H1 (cell line): ENCODE data around the gene GRID2. TPM values are rescaled to one million over a fixed set of nuclear protein-coding genes. Genes with fewer than 3 reads are reported as not detected.

Source experiments
- CTCF ChIA-PET: fragments of 300-600 bp; sonication (Branson Sonifier 250); formaldehyde crosslinking; loops from one replicate; lab custom pipeline; 2021; ENCODE audit not compliant: partially characterized antibody; lab: Charles Lee
- POLR2A ChIA-PET: fragments of 300-600 bp; sonication (Branson Sonifier 250); formaldehyde crosslinking; loops from one replicate; lab custom pipeline; 2021; ENCODE audit warnings: inconsistent platforms; ENCODE audit not compliant: partially characterized antibody; lab: Charles Lee
- DNase-seq, 2 experiments: peaks; one replicate each; pipeline versions ENCODE4 v3.0.0 to v3.0.0-alpha.2; 2010 to 2022; ENCODE audit warnings: low spot score in 2 of 2, low read depth in 1 of 2, mixed read lengths in 1 of 2
- FAIRE-seq: peaks from 2 replicates; lab custom pipeline; 2011; peaks lifted over from hg19 to GRCh38; lab: Jason Lieb, UNC
- H2AFZ ChIP-seq: 2 replicates; pipeline ENCODE4 v1.8.1; 2012; ENCODE audit warnings: low read length, inconsistent platforms
- H2AK5ac ChIP-seq: 2 replicates; pipeline ENCODE4 v1.6.1; 2013; ENCODE audit warnings: low read depth, low read length
- H2BK120ac ChIP-seq: replicated peaks from 2 replicates; pipeline ENCODE3; 2013; ENCODE audit warnings: low read depth, low read length, inconsistent platforms
- H2BK12ac ChIP-seq: 2 replicates; pipeline ENCODE4 v1.6.1; 2013; ENCODE audit warnings: low read depth, low read length
- H2BK15ac ChIP-seq: 2 replicates; pipeline ENCODE4 v1.6.1; 2013; ENCODE audit warnings: low read length
- H2BK20ac ChIP-seq: 2 replicates; pipeline ENCODE4 v1.6.1; 2013; ENCODE audit warnings: low read length
- H2BK5ac ChIP-seq: 2 replicates; pipeline ENCODE4 v1.6.1; 2013; ENCODE audit warnings: low read depth, low read length
- H3K14ac ChIP-seq: 2 replicates; pipeline ENCODE4 v1.6.1; 2013; ENCODE audit warnings: inconsistent platforms; ENCODE audit not compliant: insufficient read length
- H3K18ac ChIP-seq: 2 replicates; pipeline ENCODE4 v1.6.1; 2013; ENCODE audit warnings: low read length; ENCODE audit errors: extremely low read depth
- H3K23ac ChIP-seq: 2 replicates; pipeline ENCODE4 v1.6.1; 2013; ENCODE audit warnings: inconsistent platforms; ENCODE audit not compliant: insufficient read length
- H3K23me2 ChIP-seq: 2 replicates; pipeline ENCODE4 v1.6.1; 2013; ENCODE audit warnings: low read depth, low read length
- H3K27ac ChIP-seq: 2 replicates; pipeline ENCODE4 v1.6.1; 2011; ENCODE audit warnings: low read depth, low read length, inconsistent platforms
- H3K27me3 ChIP-seq, 4 experiments: replicated peaks in 1 of 4; 1 replicate in 1 of 4; 2 replicates in 3 of 4; pipeline versions ENCODE4 v1.6.1 to v1.8.1; 2011 to 2013; ENCODE audit warnings: low read length in 3 of 4, mild to moderate bottlenecking in 3 of 4, inconsistent platforms in 2 of 4, mixed read lengths in 2 of 4, moderate library complexity in 1 of 4; ENCODE audit not compliant: control insufficient read depth in 3 of 4, insufficient read depth in 3 of 4; ENCODE audit errors: extremely low read depth in 1 of 4
- H3K36me3 ChIP-seq, 4 experiments: 2 replicates each; pipeline versions ENCODE4 v1.6.1 to v1.8.1; 2011 to 2013; ENCODE audit warnings: mild to moderate bottlenecking in 4 of 4, low read length in 3 of 4, moderate library complexity in 2 of 4, control low read depth in 1 of 4, inconsistent platforms in 1 of 4; ENCODE audit not compliant: insufficient read depth in 4 of 4, control insufficient read depth in 2 of 4
- H3K4ac ChIP-seq: replicated peaks from 2 replicates; pipeline ENCODE3; 2013; ENCODE audit warnings: low read length, low read depth, mixed read lengths, inconsistent platforms; ENCODE audit not compliant: insufficient read length
- H3K4me1 ChIP-seq, 4 experiments: replicated peaks in 1 of 4; 1 replicate in 1 of 4; 2 replicates in 3 of 4; pipeline versions ENCODE4 v1.6.1 to v1.8.1; 2011 to 2013; ENCODE audit warnings: low read length in 3 of 4, inconsistent platforms in 2 of 4, mixed read lengths in 1 of 4; ENCODE audit not compliant: insufficient read depth in 4 of 4, control insufficient read depth in 3 of 4
- H3K4me2 ChIP-seq, 2 experiments: 2 replicates each; pipeline versions ENCODE4 v1.6.1 to v1.8.1; 2011 to 2013; ENCODE audit warnings: low read depth in 2 of 2, low read length in 2 of 2, control low read depth in 1 of 2, inconsistent platforms in 1 of 2, mild to moderate bottlenecking in 1 of 2; ENCODE audit not compliant: insufficient read depth in 1 of 2
- H3K4me3 ChIP-seq, 4 experiments: fragments of 200-600, 300-600 bp in 1 of 4; sonication (generic), shearing (Covaris generic), sonication (Bioruptor Twin) in 1 of 4; 2 replicates each; pipeline versions ENCODE4 v1.5.1 to v1.8.1; 2011 to 2016; ENCODE audit warnings: low read length in 4 of 4, low read depth in 3 of 4, control low read depth in 2 of 4, inconsistent platforms in 2 of 4, mild to moderate bottlenecking in 2 of 4, mixed read lengths in 1 of 4, moderate library complexity in 1 of 4; ENCODE audit not compliant: insufficient read depth in 2 of 4; ENCODE audit errors: extremely low read depth in 1 of 4
- H3K56ac ChIP-seq: replicated peaks from 2 replicates; pipeline ENCODE3; 2013; ENCODE audit warnings: low read depth, mild to moderate bottlenecking, mixed read lengths, low read length, inconsistent platforms; ENCODE audit not compliant: insufficient read length
- H3K79me1 ChIP-seq: 2 replicates; pipeline ENCODE4 v1.6.1; 2013; ENCODE audit warnings: low read depth, low read length, control low read depth
- H3K79me2 ChIP-seq, 2 experiments: 2 replicates each; pipeline versions ENCODE4 v1.6.1 to v1.8.1; 2012 to 2013; ENCODE audit warnings: low read length in 2 of 2, mild to moderate bottlenecking in 2 of 2, inconsistent platforms in 1 of 2; ENCODE audit not compliant: insufficient read depth in 2 of 2, control insufficient read depth in 1 of 2
- H3K9ac ChIP-seq, 4 experiments: replicated peaks in 1 of 4; 1 replicate in 1 of 4; 2 replicates in 3 of 4; pipeline versions ENCODE4 v1.6.1 to v1.8.1; 2011 to 2013; ENCODE audit warnings: low read depth in 3 of 4, low read length in 3 of 4, control low read depth in 2 of 4, mild to moderate bottlenecking in 2 of 4, moderate library complexity in 2 of 4, inconsistent platforms in 1 of 4; ENCODE audit errors: extremely low read depth in 1 of 4
- H3K9me3 ChIP-seq, 2 experiments: 2 replicates each; pipeline versions ENCODE4 v1.6.1 to v1.8.1; 2012 to 2013; ENCODE audit warnings: mild to moderate bottlenecking in 2 of 2, moderate library complexity in 2 of 2, control low read depth in 1 of 2, inconsistent platforms in 1 of 2, low read depth in 1 of 2, low read length in 1 of 2, mixed read lengths in 1 of 2; ENCODE audit not compliant: insufficient read depth in 2 of 2
- H4K20me1 ChIP-seq, 2 experiments: replicated peaks in 1 of 2; 2 replicates each; pipeline versions ENCODE3 to v1.8.1; 2011 to 2013; ENCODE audit warnings: inconsistent platforms in 2 of 2, low read length in 2 of 2, mild to moderate bottlenecking in 1 of 2; ENCODE audit not compliant: insufficient read depth in 2 of 2, control insufficient read depth in 1 of 2
- H4K5ac ChIP-seq: 2 replicates; pipeline ENCODE4 v1.6.1; 2013; ENCODE audit warnings: low read length, low read depth, mixed read lengths, inconsistent platforms; ENCODE audit not compliant: insufficient read length
- H4K8ac ChIP-seq: 2 replicates; pipeline ENCODE4 v1.8.0; 2013; ENCODE audit warnings: mild to moderate bottlenecking, moderate library complexity, low read length, inconsistent platforms; ENCODE audit not compliant: insufficient read depth; ENCODE audit errors: extremely low read depth
- H4K91ac ChIP-seq: replicated peaks from 2 replicates; pipeline ENCODE3; 2013; ENCODE audit warnings: low read length, mixed read lengths, inconsistent platforms; ENCODE audit not compliant: insufficient read length
- ATF2 ChIP-seq: IDR thresholded peaks from 2 replicates; pipeline ENCODE4 v1.6.1; 2012; ENCODE audit warnings: low read length, inconsistent platforms
- BACH1 ChIP-seq: IDR thresholded peaks from 2 replicates; pipeline ENCODE4 v1.6.1; 2012; ENCODE audit warnings: low read length, improper control_type of control experiment
- CBX8 ChIP-seq: fragments of 300-800, 300-1000 bp; sonication (generic); IDR thresholded peaks from 2 replicates; pipeline ENCODE4 v1.7.1; 2016; ENCODE audit warnings: low read depth, low read length, borderline replicate concordance
- CEBPB ChIP-seq: IDR thresholded peaks from 2 replicates; pipeline ENCODE4 v1.6.1; 2012; ENCODE audit warnings: low read depth, low read length
- CHD1 ChIP-seq: IDR thresholded peaks from 2 replicates; pipeline ENCODE4 v1.6.1; 2012; ENCODE audit warnings: low read depth, low read length, improper control_type of control experiment
- EGR1 ChIP-seq: IDR thresholded peaks from 2 replicates; pipeline ENCODE4 v1.6.1; 2011; ENCODE audit warnings: low read depth, low read length, borderline replicate concordance
- FOSL1 ChIP-seq: IDR thresholded peaks from 2 replicates; pipeline ENCODE4 v1.6.1; 2011; ENCODE audit warnings: mild to moderate bottlenecking, low read depth, low read length, moderate library complexity; ENCODE audit not compliant: insufficient read depth
- MAX ChIP-seq: IDR thresholded peaks from 2 replicates; pipeline ENCODE4 v1.6.1; 2012; ENCODE audit warnings: inconsistent platforms
- NANOG ChIP-seq: IDR thresholded peaks from 2 replicates; pipeline ENCODE4 v1.6.1; 2011; ENCODE audit warnings: low read length, low read depth, mild to moderate bottlenecking, inconsistent platforms; ENCODE audit not compliant: insufficient read depth, poor library complexity, severe bottlenecking
- RBBP5 ChIP-seq: IDR thresholded peaks from 2 replicates; pipeline ENCODE4 v1.7.1; 2012; ENCODE audit warnings: low read depth, mild to moderate bottlenecking, inconsistent platforms, low read length, moderate library complexity, borderline replicate concordance
- WGBS, 2 experiments: shearing (Covaris generic) in 1 of 2; methylation state at CpG; one replicate each; pipeline versions ENCODE4 v1.1.6 to v1.1.7; 2013 to 2015; ENCODE audit warnings: low lambda C conversion rate in 2 of 2, mixed read lengths in 2 of 2, inconsistent platforms in 1 of 2, low coverage in 1 of 2, missing lambda C conversion rate in 1 of 2; ENCODE audit not compliant: insufficient replicate concordance in 2 of 2, insufficient coverage in 1 of 2, insufficient read length in 1 of 2; ENCODE audit errors: extremely low coverage in 1 of 2, missing lambda C conversion rate in 1 of 2; 5-methylcytosine and 5-hydroxymethylcytosine counted together
- polyA plus RNA-seq, 7 experiments: library from polyadenylated mRNA; depleted of rRNA in 3 of 7; stranded (reverse) in 5 of 7; unstranded in 2 of 7; fragments of >200 nt in 5 of 7; fragments of 200-250 nt in 2 of 7; gene quantifications; 1 replicate in 5 of 7; 2 replicates in 1 of 7; 4 replicates in 1 of 7; pipeline versions ENCODE4 v1.2.1 to v1.2.3, GENCODE V29; 2011 to 2013; ENCODE audit warnings: missing spikeins in 2 of 7, mixed read lengths in 2 of 7
- total RNA-seq: library from RNA; stranded (reverse); fragmentation: NEBNext Ultra II Directional; extraction: Animal tissue kit (Norgen Biotek cat#: 25700); gene quantifications from 2 replicates; pipeline ENCODE4 v1.2.1, GENCODE V29; 2021
- TF ChIP-seq, protein P1 (sequence below): IDR thresholded peaks from 2 replicates; pipeline ENCODE4 v1.6.1; 2011; ENCODE audit warnings: low read depth, mild to moderate bottlenecking, low read length; ENCODE audit not compliant: insufficient read depth

The GRID2 gene
- total and polyA plus RNA-seq, 2 of the 8 experiments (the other 6 are each of a cell fraction or from before 2014, with no cell fraction given) = 31.1 to 81.9 TPM

DNA sequence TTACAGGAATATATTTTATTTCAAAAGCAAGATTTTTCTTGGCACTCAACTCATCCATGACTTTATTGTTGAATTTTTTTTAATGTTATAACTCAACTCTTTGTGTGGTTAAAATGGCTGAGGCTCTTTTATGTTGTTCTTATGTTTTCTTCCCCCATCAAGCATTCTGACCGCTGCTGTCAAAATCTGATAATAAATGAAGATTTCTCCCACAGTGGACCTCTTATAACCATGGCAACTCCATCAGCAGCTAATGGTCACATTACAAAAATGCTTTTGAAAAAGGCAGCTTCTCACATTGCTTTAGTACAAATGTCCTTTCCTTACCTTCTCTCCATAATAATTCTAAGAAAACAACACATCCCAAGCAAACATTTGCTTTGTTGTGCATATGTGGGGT lies 1428.7 kb downstream of the GRID2 start:
- Histone ChIP-seq H3K23me2 (no peaks in the 10 kb centered on the region), H2BK120ac (no peak overlapping the region), H3K14ac (no peak overlapping the region), H3K9me3 (no peaks in the 10 kb centered on the region), H2BK15ac (no peak overlapping the region), H2BK5ac (no peak overlapping the region), H3K18ac (no peak overlapping the region), H2BK12ac (no peak overlapping the region), H3K9ac (no peak overlapping the region), H2BK20ac (no peak overlapping the region), H4K20me1 (no peaks in the 10 kb centered on the region), H4K5ac (no peak overlapping the region), H4K91ac (no peak overlapping the region), H3K4me1 (peaks cover 0 to 15% (median 8%) of the 10 kb centered on the region in 4 experiments; a peak in 6 of 7 replicates), H3K27me3 (no peaks in the 10 kb centered on the region), H3K27ac (no peak overlapping the region), H3K4ac (no peak overlapping the region), H4K8ac (no peak overlapping the region), H3K79me2 (no peaks in the 10 kb centered on the region), H3K4me3 (no peak overlapping the region), H2AK5ac (no peak overlapping the region), H3K79me1 (no peaks in the 10 kb centered on the region), H3K23ac (no peak overlapping the region), H3K4me2 (no peak overlapping the region), H3K56ac (no peak overlapping the region), H3K36me3 (no peaks in the 10 kb centered on the region), H2AFZ (no peak overlapping the region)
- ChIA-PET CTCF (interaction anchor here (0.8 kb wide), 1 partner anchor 32 kb away, joined by 3 read pairs; no protein-coding TSS in a partner anchor), POLR2A (no interaction called here)
- DNase-seq (no peak), FAIRE-seq (no peak)
- 81% methylated on average over 1 of the region's 1 CpG; no CpG with 5 or more reads in 1 of the 2 experiments for WGBS, 2 experiments
- TF ChIP-seq EGR1 = no peak
- TF ChIP-seq, protein P1, sequence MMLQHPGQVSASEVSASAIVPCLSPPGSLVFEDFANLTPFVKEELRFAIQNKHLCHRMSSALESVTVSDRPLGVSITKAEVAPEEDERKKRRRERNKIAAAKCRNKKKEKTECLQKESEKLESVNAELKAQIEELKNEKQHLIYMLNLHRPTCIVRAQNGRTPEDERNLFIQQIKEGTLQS = no peak
- no peak for TF ChIP-seq NANOG
- no peak for TF ChIP-seq MAX
- no peak for TF ChIP-seq BACH1
- TF ChIP-seq CBX8 = no peak
- TF ChIP-seq CHD1 = no peak
- no peak for TF ChIP-seq ATF2
- TF ChIP-seq FOSL1 = no peak
- TF ChIP-seq CEBPB = no peak
- TF ChIP-seq RBBP5 = no peak
